K562 (cell line): ENCODE measurements around the gene EDA.
A peak's percentile ranks its signal among the peaks of the same experiment; 100 is the strongest.

ENCODE experiments used
- COPS2 ChIP-seq: fragments of 450-650 bp; conservative IDR thresholded peaks from 2 replicates; pipeline ENCODE4 v1.6.1; 2016; ENCODE audit warnings: mild to moderate bottlenecking, moderate library complexity
- CREB1 ChIP-seq, 2 experiments: sonication (generic) in 1 of 2; formaldehyde crosslinking in 1 of 2; IDR thresholded peaks; 2 replicates each; pipeline versions ENCODE4 v1.6.1 to v1.8.0; 2012 to 2022; ENCODE audit warnings: inconsistent platforms in 1 of 2, mild to moderate bottlenecking in 1 of 2, missing genetic modification reagents in 1 of 2, moderate library complexity in 1 of 2
- FOXM1 ChIP-seq, 2 experiments: fragments of 450-650 bp in 1 of 2; sonication (generic) in 1 of 2; formaldehyde crosslinking in 1 of 2; IDR thresholded peaks; 2 replicates each; pipeline versions ENCODE4 v1.6.1 to v1.9.0; 2017 to 2022; ENCODE audit warnings: low read depth in 2 of 2, mild to moderate bottlenecking in 2 of 2, missing genetic modification reagents in 1 of 2, moderate library complexity in 1 of 2
- MYBL2 ChIP-seq, 2 experiments: fragments of 450-650 bp in 1 of 2; sonication (generic) in 1 of 2; formaldehyde crosslinking in 1 of 2; IDR thresholded peaks; 2 replicates each; pipeline versions ENCODE4 v1.6.1 to v1.8.1; 2017 to 2022; ENCODE audit warnings: borderline replicate concordance in 1 of 2, inconsistent platforms in 1 of 2, low read depth in 1 of 2, mild to moderate bottlenecking in 1 of 2, missing genetic modification reagents in 1 of 2, moderate library complexity in 1 of 2
- SIN3A ChIP-seq, 2 experiments: fragments of 150-350 bp in 1 of 2; IDR thresholded peaks; 2 replicates each; pipeline ENCODE4 v1.6.1; 2011 to 2016; ENCODE audit warnings: borderline replicate concordance in 2 of 2, low read depth in 2 of 2, low read length in 2 of 2, mild to moderate bottlenecking in 2 of 2, moderate library complexity in 2 of 2; ENCODE audit not compliant: control insufficient read depth in 1 of 2
- TF ChIP-seq, protein P1 (sequence below), 3 experiments: IDR thresholded peaks in 2 of 3; conservative IDR thresholded peaks in 1 of 3; 2 replicates each; pipeline ENCODE4 v1.5.1; 2011 to 2012; ENCODE audit warnings: low read length in 3 of 3, mild to moderate bottlenecking in 3 of 3, control low read depth in 2 of 3, improper control_type of control experiment in 1 of 3, inconsistent platforms in 1 of 3, low read depth in 1 of 3, mixed read lengths in 1 of 3, moderate library complexity in 1 of 3; ENCODE audit not compliant: insufficient read depth in 2 of 3

DNA sequence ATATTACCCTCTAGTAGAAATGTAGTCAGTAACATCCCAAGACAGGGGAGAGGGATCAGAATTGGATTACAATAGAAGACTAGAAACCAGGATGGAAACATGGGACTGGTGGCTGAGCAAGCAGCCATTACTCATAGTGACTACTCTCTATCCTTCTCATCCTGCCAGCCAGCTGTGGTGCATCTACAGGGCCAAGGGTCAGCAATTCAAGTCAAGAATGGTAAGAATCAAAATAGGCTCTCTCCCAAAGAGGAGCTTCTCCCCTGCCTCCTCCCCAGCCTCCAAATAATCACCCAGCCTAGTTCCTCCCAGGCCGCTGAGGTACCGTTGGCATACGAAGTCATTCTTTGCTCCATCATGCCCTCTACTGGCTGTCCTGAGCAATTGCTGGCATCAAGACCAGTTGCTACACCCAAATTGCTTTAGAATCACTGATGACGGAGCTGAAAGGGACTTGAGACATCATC is 414.4 kb downstream of the EDA start:
- no peak for TF ChIP-seq COPS2
- TF ChIP-seq, protein P1, sequence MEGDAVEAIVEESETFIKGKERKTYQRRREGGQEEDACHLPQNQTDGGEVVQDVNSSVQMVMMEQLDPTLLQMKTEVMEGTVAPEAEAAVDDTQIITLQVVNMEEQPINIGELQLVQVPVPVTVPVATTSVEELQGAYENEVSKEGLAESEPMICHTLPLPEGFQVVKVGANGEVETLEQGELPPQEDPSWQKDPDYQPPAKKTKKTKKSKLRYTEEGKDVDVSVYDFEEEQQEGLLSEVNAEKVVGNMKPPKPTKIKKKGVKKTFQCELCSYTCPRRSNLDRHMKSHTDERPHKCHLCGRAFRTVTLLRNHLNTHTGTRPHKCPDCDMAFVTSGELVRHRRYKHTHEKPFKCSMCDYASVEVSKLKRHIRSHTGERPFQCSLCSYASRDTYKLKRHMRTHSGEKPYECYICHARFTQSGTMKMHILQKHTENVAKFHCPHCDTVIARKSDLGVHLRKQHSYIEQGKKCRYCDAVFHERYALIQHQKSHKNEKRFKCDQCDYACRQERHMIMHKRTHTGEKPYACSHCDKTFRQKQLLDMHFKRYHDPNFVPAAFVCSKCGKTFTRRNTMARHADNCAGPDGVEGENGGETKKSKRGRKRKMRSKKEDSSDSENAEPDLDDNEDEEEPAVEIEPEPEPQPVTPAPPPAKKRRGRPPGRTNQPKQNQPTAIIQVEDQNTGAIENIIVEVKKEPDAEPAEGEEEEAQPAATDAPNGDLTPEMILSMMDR (IDR thresholded peaks at IDR 0.05 in 2 of 3, conservative IDR thresholded peaks at IDR 0.05 in 1 of 3; ENCODE audit: insufficient read depth in 2 of 3, low read depth in 1 of 3, low read length in 3 of 3) = peak; percentile 69 to 79 (median 72)
- TF ChIP-seq FOXM1 (IDR thresholded peaks at IDR 0.05; ENCODE audit: low read depth) = no peak
- TF ChIP-seq FOXM1 (CRISPR knock-in tag; IDR thresholded peaks at IDR 0.05; ENCODE audit: low read depth) = no peak
- TF ChIP-seq MYBL2 (IDR thresholded peaks at IDR 0.05; ENCODE audit: low read depth) = no peak
- no peak for TF ChIP-seq MYBL2 (CRISPR knock-in tag; IDR thresholded peaks at IDR 0.05; ENCODE audit: borderline replicate concordance)
- TF ChIP-seq CREB1 (IDR thresholded peaks at IDR 0.05) = no peak
- no peak for TF ChIP-seq CREB1 (CRISPR knock-in tag; IDR thresholded peaks at IDR 0.05)
- no peak for TF ChIP-seq SIN3A (IDR thresholded peaks at IDR 0.05; ENCODE audit: borderline replicate concordance in 2 of 2, control insufficient read depth in 1 of 2, low read depth in 2 of 2, low read length in 2 of 2)
